ENCODE results near the gene TMEM120B.

The TMEM120B gene

DNA sequence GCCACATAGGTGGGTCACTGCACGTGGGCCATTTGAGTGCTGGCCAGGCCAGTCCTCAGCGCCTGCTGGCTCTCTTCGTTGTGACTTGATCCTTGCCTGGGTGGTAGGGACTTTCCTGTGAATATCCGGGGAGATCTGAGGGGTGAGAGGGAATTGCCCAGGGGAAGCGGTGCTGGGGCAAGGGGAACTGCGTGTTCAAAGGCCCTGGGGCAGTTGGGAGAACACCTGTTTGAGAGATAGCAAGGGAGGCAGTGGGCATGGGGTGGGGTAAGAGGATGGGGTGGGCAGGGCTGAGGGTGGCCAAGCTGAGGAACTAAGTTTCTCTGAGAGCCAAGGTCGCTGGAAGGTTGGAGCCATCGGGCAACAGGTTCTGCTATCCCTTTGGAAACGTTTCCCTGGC, 116.3 kb downstream of the TMEM120B start:
- H3K9me2 ChIP-seq (ENCODE audit: low read depth, low read length) = no peaks in the 10 kb centered on the region
- H3K4me2 ChIP-seq (ENCODE audit: low read length) = no peak overlapping the region
- H3K79me2 ChIP-seq (ENCODE audit: insufficient read depth, low read length) = no peaks in the 10 kb centered on the region
- no peaks in the 10 kb centered on the region for H4K20me1 ChIP-seq (ENCODE audit: insufficient read depth, low read length)
- no peak overlapping the region for H3K9ac ChIP-seq (ENCODE audit: low read length)
- H3K36me3 ChIP-seq (ENCODE audit: insufficient read depth, low read length) = peaks cover 73% of the 10 kb centered on the region
- H2AFZ ChIP-seq (ENCODE audit: low read length) = no peak overlapping the region
- H3F3A ChIP-seq (ENCODE audit: insufficient read depth, low read length) = no peaks in the 10 kb centered on the region
- H3K4me1 ChIP-seq (ENCODE audit: insufficient read depth, low read length, severe bottlenecking) = peaks cover 6% of the 10 kb centered on the region
- H3K27ac ChIP-seq (ENCODE audit: low read depth, low read length, poor library complexity, severe bottlenecking) = no peak overlapping the region
- TF ChIP-seq EZH2 (IDR thresholded peaks at IDR 0.05; ENCODE audit: borderline replicate concordance, low read length) (no peak), CTCF (IDR thresholded peaks at IDR 0.05; ENCODE audit: low read length) (no peak)
- no peak overlapping the region for H3K4me3 ChIP-seq (ENCODE audit: low read depth, low read length, poor library complexity, severe bottlenecking)
- no peaks in the 10 kb centered on the region for H3K27me3 ChIP-seq (ENCODE audit: insufficient read depth, low read length)
- no peaks in the 10 kb centered on the region for H3K9me3 ChIP-seq (ENCODE audit: low read length)

GRCh38 chr12:121829250-121829918, 116.8 kb downstream of the TMEM120B start:
- Histone ChIP-seq H3K27me3 (ENCODE audit: insufficient read depth, low read length) (no peaks in the 10 kb centered on the region), H3F3A (ENCODE audit: insufficient read depth, low read length) (no peaks in the 10 kb centered on the region), H3K4me1 (ENCODE audit: insufficient read depth, low read length, severe bottlenecking) (peaks cover 6% of the 10 kb centered on the region), H3K4me2 (ENCODE audit: low read length) (no peak overlapping the region), H3K79me2 (ENCODE audit: insufficient read depth, low read length) (no peaks in the 10 kb centered on the region), H3K9me3 (ENCODE audit: low read length) (no peaks in the 10 kb centered on the region), H3K9me2 (ENCODE audit: low read depth, low read length) (no peaks in the 10 kb centered on the region), H3K27ac (ENCODE audit: low read depth, low read length, poor library complexity, severe bottlenecking) (no peak overlapping the region), H3K4me3 (ENCODE audit: low read depth, low read length, poor library complexity, severe bottlenecking) (no peak overlapping the region), H3K9ac (ENCODE audit: low read length) (no peak overlapping the region), H4K20me1 (ENCODE audit: insufficient read depth, low read length) (no peaks in the 10 kb centered on the region), H2AFZ (ENCODE audit: low read length) (no peak overlapping the region), H3K36me3 (ENCODE audit: insufficient read depth, low read length) (peaks cover 69% of the 10 kb centered on the region)
- TF ChIP-seq CTCF (IDR thresholded peaks at IDR 0.05; ENCODE audit: low read length) = no peak
- no peak for TF ChIP-seq EZH2 (IDR thresholded peaks at IDR 0.05; ENCODE audit: borderline replicate concordance, low read length)

GRCh38 chr12:121830134-121830533, 117.6 kb downstream of the TMEM120B start:
- Histone ChIP-seq H3K9me2 (ENCODE audit: low read depth, low read length) (no peaks in the 10 kb centered on the region), H3K9ac (ENCODE audit: low read length) (no peak overlapping the region), H3K27ac (ENCODE audit: low read depth, low read length, poor library complexity, severe bottlenecking) (no peak overlapping the region), H3K4me1 (ENCODE audit: insufficient read depth, low read length, severe bottlenecking) (peaks cover 6% of the 10 kb centered on the region), H3F3A (ENCODE audit: insufficient read depth, low read length) (no peaks in the 10 kb centered on the region), H2AFZ (ENCODE audit: low read length) (no peak overlapping the region), H3K9me3 (ENCODE audit: low read length) (no peaks in the 10 kb centered on the region), H3K36me3 (ENCODE audit: insufficient read depth, low read length) (peaks cover 65% of the 10 kb centered on the region), H3K27me3 (ENCODE audit: insufficient read depth, low read length) (no peaks in the 10 kb centered on the region), H3K4me3 (ENCODE audit: low read depth, low read length, poor library complexity, severe bottlenecking) (no peak overlapping the region), H3K79me2 (ENCODE audit: insufficient read depth, low read length) (no peaks in the 10 kb centered on the region), H4K20me1 (ENCODE audit: insufficient read depth, low read length) (no peaks in the 10 kb centered on the region), H3K4me2 (ENCODE audit: low read length) (no peak overlapping the region)
- TF ChIP-seq CTCF (IDR thresholded peaks at IDR 0.05; ENCODE audit: low read length) = no peak
- TF ChIP-seq EZH2 (IDR thresholded peaks at IDR 0.05; ENCODE audit: borderline replicate concordance, low read length) = no peak

Measured in OCI-LY1 (cell line).